ENCODE data around the gene NAV2.
"Not testable (repeated sequence)": the region's sequence is repeated elsewhere in the genome, so short reads cannot be mapped to it uniquely, and the experiment has no call there.

DNA sequence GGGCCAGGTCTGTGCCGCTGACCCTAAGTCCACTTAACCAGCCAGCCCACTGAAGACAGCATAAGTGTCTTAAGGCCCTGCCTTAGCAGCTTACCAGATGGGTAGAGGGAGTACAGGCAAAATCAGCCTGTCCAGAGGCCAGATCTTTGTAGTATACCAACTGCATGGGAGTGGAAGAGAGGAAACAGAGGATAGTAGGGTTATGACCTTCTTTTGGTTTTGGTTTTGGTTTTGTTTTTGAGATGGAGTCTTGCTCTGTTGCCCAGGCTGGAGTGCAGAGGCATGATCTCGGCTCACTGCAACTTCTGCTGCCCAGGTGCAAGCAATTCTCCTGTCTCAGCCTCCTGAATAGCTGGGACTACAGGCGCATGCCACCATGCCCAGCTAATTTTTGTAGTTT lies 371.2 kb downstream of the NAV2 start:
- TF ChIP-seq POLR2A (IDR thresholded peaks at IDR 0.05) = not testable (repeated sequence)
- TF ChIP-seq, protein P1, sequence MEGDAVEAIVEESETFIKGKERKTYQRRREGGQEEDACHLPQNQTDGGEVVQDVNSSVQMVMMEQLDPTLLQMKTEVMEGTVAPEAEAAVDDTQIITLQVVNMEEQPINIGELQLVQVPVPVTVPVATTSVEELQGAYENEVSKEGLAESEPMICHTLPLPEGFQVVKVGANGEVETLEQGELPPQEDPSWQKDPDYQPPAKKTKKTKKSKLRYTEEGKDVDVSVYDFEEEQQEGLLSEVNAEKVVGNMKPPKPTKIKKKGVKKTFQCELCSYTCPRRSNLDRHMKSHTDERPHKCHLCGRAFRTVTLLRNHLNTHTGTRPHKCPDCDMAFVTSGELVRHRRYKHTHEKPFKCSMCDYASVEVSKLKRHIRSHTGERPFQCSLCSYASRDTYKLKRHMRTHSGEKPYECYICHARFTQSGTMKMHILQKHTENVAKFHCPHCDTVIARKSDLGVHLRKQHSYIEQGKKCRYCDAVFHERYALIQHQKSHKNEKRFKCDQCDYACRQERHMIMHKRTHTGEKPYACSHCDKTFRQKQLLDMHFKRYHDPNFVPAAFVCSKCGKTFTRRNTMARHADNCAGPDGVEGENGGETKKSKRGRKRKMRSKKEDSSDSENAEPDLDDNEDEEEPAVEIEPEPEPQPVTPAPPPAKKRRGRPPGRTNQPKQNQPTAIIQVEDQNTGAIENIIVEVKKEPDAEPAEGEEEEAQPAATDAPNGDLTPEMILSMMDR (IDR thresholded peaks at IDR 0.05) = not testable (repeated sequence)
